Globus pallidus (tissue), 1 donor: ENCODE data around the gene PCDH12.

Source experiments
- DNase-seq: peaks from one replicate; pipeline ENCODE4 v3.0.0-alpha.2; 2015; ENCODE audit warnings: low spot score

PCDH12 gene

GRCh38 chr5:141958113-141958512, at the start of gene PCDH12:
TSS of gene PCDH12 (minus strand) at chr5:141958202. CDS start at chr5:141957851, 351 bp downstream.
- DNase-seq = no peak

GRCh38 chr5:142007237-142007544, 49.2 kb upstream of the PCDH12 start:
- DNase-seq = no peak

DNA sequence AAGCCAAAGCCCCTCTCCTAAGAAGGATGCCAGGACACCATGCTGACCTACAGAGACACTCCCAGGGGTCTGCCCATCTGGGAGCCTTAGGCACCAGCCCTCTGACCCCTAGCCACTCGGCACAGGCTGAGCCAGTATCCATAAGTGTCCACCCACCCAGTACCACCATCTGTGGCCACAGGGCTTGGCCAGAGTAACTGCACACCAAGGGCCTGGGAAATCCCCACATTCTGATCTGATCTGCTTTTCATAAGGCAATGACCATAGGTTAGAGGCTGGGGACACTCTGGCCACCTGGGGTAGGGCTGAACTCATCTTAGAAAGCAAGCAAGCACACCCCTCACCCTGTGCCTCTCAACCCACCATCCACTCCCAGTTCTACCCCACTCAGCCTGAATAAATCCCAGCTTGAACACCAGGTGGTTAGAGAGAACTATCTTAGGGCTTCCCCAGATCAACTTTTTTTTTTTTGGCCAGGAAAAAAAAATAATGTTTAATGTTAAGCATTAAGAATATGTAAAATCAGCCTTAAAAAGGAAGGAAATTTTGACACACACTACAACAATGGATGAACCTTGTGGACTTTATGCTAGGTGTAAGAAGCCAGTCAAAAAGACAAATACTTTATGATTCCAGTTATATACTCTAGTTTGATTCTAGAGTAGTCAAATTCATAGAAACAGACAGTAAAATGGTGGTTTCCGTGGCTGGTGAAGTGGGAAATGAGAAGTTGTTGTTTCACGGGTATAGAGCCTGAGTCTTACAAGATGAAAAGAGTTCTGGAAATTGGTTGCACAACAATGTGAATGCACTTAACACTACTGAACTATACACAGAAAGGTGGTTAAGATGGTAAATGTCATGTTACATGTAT, 48.6 kb upstream of the PCDH12 start:
- DNase-seq = no peak

GRCh38 chr5:142003266-142003800, 45.3 kb upstream of the PCDH12 start:
- no peak for DNase-seq

DNA sequence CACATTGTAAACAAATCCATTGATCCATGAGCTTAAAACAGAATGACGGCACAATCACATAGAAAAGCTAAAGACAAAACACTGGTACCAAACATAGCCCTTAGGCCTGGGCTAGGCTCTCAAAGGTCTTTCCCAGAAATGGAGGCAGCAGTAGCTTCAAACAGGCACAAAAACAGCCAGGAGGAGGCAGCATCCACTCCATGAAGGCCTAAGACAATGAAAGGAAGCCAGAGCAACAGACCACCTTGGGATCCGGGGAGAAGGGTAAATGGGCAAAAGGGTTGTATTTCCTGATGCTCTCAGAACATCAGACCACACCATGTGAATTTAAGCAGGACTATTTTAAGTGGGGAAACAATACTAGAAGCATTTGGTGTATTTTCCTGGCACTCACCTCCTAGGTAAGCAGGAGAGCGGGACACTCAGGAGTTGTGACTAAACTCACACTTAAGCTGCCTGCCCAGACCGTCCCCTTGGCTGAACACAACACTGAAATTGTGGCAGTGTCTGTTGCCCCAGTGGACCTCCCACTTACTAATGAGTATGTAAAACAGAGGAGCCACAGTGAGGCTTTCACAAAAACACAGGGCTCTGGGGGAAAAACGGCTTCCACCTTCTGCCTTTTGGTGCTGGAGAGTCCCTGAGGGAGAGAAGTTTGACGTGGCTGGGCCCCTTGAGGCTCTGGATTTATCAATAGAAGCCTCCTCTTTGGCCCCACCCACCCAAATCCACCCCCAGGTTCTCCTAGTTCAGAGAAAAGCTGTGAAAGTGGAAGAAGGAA, 42.9 kb upstream of the PCDH12 start:
- no peak for DNase-seq

DNA sequence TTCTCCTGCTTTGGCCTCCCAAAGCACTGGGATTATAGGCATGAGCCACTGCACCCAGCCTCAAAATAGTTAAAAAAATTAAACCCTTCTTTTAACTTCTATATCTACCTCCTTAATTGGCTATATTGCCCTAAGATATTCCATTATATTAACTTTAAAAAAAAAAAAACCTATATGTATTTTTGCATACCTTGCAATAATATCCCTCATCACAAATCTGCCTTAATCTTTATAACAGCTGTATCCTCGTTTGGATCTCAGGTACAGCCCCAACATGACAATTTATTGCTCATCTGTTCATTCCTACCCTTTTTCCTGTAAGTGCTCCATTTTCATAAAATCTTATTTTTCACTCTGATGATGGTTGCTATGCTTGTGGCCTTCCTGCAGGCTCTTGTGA, 42.2 kb upstream of the PCDH12 start:
- DNase-seq = no peak

- DNase-seq = no peak
Measured at GRCh38 chr5:141997358-141997960, 39.5 kb upstream of the PCDH12 start.

DNA sequence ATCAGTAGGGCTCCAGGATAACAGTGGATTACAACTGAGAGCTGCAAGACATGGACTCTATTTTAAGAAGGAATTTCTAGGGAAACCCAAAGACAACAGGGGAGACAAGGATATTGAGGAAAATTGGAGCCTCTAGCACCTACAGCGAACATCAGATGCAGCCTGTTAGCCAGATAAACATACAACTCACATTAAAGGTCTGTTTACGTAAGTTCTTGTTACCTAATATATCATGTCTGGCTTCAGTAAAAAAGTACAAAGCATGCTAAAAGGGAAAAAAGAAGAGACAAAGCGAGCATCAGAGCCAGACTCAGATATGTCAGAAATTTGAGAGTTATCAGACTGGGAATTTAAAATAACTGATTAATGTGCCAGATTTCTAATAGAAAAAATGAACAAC, 37.7 kb upstream of the PCDH12 start:
- DNase-seq = no peak

DNA sequence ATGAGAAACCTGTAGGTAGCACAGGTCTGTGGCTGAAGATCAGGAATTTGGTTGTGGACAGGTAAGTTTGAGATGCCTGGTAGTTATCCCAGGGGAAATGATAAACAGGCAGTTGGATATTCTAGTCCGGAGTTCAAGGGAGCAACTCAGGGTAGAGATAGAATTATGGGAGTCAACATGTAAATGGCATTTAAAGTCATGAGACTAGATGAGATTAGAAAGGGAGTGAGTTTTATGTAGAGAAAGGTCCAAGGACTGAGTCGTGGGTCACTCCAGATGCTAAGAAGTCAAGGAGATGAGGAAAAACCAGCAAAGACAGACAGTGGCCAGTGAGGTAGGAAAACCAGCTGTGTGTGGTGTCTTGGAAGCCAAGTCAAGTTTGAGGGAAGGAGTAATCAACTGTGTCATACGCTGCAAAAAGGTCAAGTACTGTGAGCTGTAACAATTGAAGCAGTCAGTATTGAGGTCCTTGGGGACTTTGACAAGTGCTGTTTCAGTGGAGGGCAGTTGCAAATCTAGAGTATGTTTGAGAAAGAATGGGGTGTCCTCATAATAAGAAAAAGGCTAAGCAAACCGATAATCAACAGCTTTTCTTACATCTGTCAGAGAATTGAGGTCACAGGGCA, 36.6 kb upstream of the PCDH12 start:
- no peak for DNase-seq

DNA sequence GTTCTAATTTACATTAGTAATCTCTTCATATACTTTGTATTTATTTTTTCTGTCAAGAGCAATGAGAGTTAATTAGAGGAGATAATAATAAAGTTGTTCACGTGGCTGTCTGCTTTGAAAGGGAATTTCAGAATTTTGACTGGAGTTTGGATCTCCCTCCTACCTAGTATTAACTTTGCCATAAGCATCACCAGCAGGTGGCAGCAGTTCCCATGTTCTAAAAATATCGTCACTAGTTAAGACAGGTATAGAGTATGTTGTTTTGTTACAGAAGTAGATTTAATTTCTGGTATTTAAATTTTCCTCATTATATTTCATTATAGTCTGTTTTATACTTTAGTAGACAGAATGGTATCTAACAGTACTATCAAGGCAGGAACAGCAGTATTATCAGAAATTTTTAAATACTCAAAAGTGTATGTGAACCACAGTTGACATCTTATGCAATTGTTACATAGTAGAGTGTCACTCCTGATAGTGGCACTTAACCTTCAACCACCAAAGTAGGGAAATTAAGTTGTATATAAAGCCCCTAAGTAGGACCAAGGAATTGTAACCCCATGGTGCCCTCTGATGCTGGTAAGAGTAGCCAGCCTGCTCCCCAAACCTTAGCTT, 34.5 kb upstream of the PCDH12 start:
- peak; percentile 50 for DNase-seq

DNA sequence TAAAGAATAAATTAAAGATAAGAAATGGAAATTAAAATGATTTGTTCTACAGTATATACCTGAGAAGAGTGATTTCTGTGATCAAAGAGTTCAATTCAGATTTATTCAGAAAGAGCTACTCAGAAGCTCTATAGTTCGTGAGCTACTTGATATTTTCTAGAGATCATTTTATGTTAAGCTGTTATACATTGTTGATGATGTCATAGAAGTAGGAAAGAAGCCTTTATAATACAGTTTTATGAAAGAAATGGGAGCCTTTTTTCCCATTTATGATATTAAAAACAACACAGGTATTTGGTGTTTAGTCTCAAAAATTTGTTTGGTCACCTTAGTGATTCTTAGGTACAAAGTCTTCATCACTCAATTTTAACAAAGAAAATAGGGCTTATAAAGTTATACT, 31.7 kb upstream of the PCDH12 start:
- DNase-seq = no peak

DNA sequence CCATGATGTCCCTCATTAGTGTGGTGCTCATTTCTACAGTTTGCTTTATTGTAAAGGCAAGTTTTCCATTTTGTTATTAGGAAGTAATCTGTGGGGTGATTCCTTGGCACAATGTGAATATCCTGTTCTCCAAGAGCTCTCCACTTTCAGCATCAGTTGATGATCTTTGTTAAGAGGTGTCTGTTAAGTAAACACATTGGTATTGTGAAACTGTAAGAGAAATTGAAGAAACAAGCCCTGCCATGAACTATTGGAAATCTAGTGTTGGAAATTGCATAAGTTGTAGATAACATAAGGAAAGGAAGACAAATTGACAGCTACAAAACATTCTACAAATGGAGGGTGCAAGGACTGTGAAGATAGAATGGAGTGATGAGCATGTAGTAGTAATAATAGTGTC, 28.1 kb upstream of the PCDH12 start:
- DNase-seq = no peak

DNA sequence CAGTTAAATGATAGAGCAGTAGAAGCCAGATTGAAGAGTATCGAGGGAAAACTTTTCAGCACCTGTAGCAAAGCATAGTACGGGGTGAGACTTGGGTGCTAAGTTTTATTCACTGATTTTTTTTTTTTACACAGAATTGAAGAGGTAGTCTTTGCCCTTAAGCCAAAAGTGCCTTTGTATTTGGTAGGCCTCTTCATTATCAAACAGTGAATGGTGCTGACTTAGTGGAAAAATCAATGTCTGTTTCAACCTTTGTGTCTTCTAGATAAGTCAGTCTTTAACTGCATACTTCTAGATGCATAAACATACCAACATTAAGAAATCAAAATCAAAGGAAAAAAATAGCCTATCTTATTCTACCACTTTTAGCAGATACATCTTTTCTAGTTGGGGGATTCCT, 24.6 kb upstream of the PCDH12 start:
- no peak for DNase-seq

DNA sequence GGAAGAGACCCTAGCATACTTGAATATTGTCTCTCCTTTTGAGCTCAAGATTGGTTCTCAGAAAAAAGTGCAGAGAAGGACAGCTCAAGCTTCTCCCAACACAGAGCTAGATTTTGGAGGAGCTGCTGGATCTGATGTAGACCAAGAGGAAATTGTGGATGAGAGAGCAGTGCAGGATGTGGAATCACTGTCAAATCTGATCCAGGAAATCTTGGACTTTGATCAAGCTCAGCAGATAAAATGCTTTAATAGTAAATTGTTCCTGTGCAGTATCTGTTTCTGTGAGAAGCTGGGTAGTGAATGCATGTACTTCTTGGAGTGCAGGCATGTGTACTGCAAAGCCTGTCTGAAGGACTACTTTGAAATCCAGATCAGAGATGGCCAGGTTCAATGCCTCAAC, 20.4 kb upstream of the PCDH12 start:
- DNase-seq = no peak

- DNase-seq = no peak
Measured at GRCh38 chr5:141976176-141976575, 18.2 kb upstream of the PCDH12 start.

GRCh38 chr5:141973871-141974595, 16.0 kb upstream of the PCDH12 start:
- no peak for DNase-seq

- DNase-seq = no peak
Measured at GRCh38 chr5:141969783-141970771, 12.1 kb upstream of the PCDH12 start.

DNA sequence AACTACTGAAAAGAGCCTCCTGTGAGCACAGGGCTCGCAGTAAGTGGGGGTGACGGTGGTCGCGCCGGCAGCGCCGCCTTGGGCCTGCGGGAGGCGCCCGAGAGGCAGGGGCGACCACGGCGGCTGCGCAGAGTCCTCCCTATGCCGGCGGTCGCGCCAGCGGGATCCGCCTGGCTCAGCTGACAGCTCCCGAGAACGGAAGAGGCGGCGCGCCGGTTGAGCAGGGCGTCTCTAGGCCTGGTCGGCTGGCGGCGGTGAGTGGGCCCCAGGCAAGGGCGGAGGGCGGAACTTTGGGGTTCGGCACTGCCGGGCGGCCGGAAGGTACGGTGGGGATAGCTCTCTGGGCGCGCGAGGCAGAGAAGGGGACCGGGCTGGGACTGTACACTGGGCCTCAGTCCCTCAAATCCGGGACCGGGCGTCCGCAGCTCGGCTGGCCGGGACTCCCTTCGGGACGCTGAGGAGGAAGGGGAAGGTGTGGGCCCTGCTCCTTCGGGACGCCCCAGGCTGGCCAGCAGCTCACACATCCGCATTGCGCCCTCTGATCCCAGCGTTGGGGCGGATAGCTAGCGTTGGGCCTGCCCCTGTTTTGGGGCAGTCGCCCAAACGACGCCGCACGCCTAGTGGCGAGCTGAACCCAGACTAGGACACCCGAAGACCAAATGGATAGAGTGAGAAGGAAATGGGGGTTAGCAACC, 11.1 kb upstream of the PCDH12 start, which contains the start of gene RNF14:
RNF14 (plus strand) TSS at position 192 of the 695 bp plus-strand sequence. CDS start 4,484 bp downstream, outside the sequence.
- DNase-seq = peak; percentile 88

DNA sequence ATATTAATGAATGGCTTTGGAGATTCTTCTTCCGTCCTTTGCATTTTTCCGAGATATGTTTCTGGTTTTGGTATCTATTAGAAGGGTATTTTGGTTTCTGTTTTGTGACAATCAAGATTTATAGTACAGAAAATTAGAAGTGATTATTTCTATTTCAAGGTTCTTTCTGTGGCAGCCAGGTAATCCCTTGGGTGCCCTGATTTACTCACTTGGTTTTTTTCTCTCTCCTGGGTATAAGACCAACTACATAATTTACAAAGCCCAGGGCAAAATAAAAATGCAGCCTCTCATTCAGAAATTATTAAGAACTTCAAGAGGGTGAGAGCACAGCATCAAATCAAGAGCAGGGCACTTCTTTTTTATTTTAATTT, 8.9 kb upstream of the PCDH12 start:
- no peak for DNase-seq
